Natural killer cell (primary cell): Measurements from ENCODE around the gene PDZD8. TPM values are rescaled to one million over a fixed set of nuclear protein-coding genes. Genes with fewer than 3 reads are reported as not detected.

ENCODE experiments used
- ATAC-seq, 3 donors: fragments of 150-1000 bp in 2 of 3; fragments of 200-7000 bp in 1 of 3; cut with Tn5 transposase; 1 replicate in 1 of 3; 2 replicates in 2 of 3; pipeline ENCODE4 v1.10.0; 2021; ENCODE audit warnings: mild to moderate bottlenecking in 2 of 3, moderate library complexity in 2 of 3
- DNase-seq, 2 donors: peaks; one replicate each; pipeline versions ENCODE4 v3.0.0 to v3.0.0-alpha.2; 2013 to 2021; ENCODE audit warnings: mixed read lengths in 1 of 2
- H3K27ac ChIP-seq: one replicate; pipeline ENCODE4 v1.5.1; 2013; ENCODE audit warnings: mild to moderate bottlenecking, low read length
- H3K27me3 ChIP-seq: one replicate; pipeline ENCODE4 v1.6.1; 2013; ENCODE audit warnings: low read length; ENCODE audit not compliant: control insufficient read depth, insufficient read depth
- H3K36me3 ChIP-seq: one replicate; pipeline ENCODE4 v1.6.1; 2013; ENCODE audit warnings: low read length; ENCODE audit not compliant: control insufficient read depth, insufficient read depth
- H3K4me1 ChIP-seq: one replicate; pipeline ENCODE4 v1.6.1; 2013; ENCODE audit warnings: low read length; ENCODE audit not compliant: control insufficient read depth, insufficient read depth
- H3K4me3 ChIP-seq: one replicate; pipeline ENCODE4 v1.5.1; 2013; ENCODE audit warnings: low read length
- H3K9me3 ChIP-seq: one replicate; pipeline ENCODE4 v1.6.1; 2013; ENCODE audit warnings: low read length; ENCODE audit not compliant: control insufficient read depth, insufficient read depth
- H3K27ac Mint-ChIP-seq, 2 donors: one replicate each; pipeline ENCODE4 v1.8.0; 2022; ENCODE audit warnings: mild to moderate bottlenecking in 2 of 2, mixed read lengths in 2 of 2, moderate library complexity in 1 of 2
- H3K27me3 Mint-ChIP-seq, 2 donors: one replicate each; pipeline ENCODE4 v1.8.0; 2022; ENCODE audit warnings: low read depth in 2 of 2, mixed read lengths in 2 of 2
- H3K36me3 Mint-ChIP-seq: one replicate; pipeline ENCODE4 v1.8.0; 2022; ENCODE audit warnings: mixed read lengths
- H3K4me1 Mint-ChIP-seq, 2 donors: one replicate each; pipeline ENCODE4 v1.8.0; 2022; ENCODE audit warnings: mixed read lengths in 2 of 2
- H3K4me3 Mint-ChIP-seq: one replicate; pipeline ENCODE4 v1.8.0; 2022; ENCODE audit warnings: mild to moderate bottlenecking, moderate library complexity, mixed read lengths
- H3K9me3 Mint-ChIP-seq, 2 donors: one replicate each; pipeline ENCODE4 v1.8.0; 2022; ENCODE audit warnings: mixed read lengths in 2 of 2
- CTCF ChIP-seq: fragments of 200-600 bp; IDR thresholded peaks from one replicate; pipeline ENCODE4 v1.8.0; 2022; ENCODE audit warnings: antibody characterized with exemption
- WGBS: methylation state at CpG from one replicate; pipeline ENCODE4 v1.1.7; 2013; ENCODE audit warnings: missing lambda C conversion rate; ENCODE audit not compliant: insufficient coverage; 5-methylcytosine and 5-hydroxymethylcytosine counted together
- intact Hi-C: fragments of 100-400 bp; cut with micrococcal nuclease; formaldehyde crosslinking; loops from one replicate; pipeline ENCODE4 v1.14.2; 2022
- total RNA-seq, 4 donors: library from RNA; stranded (reverse); fragments of 120-200 nt in 1 of 4; gene quantifications; one replicate each; pipeline versions ENCODE4 v1.2.3 to v1.2.4, GENCODE V29; 2013 to 2022

PDZD8 gene
- total RNA-seq, 3 donors from 2014 or later (not counting 1 experiment from before 2014, with no cell fraction given): 44.5 to 64.3 (median 51.8) TPM

DNA sequence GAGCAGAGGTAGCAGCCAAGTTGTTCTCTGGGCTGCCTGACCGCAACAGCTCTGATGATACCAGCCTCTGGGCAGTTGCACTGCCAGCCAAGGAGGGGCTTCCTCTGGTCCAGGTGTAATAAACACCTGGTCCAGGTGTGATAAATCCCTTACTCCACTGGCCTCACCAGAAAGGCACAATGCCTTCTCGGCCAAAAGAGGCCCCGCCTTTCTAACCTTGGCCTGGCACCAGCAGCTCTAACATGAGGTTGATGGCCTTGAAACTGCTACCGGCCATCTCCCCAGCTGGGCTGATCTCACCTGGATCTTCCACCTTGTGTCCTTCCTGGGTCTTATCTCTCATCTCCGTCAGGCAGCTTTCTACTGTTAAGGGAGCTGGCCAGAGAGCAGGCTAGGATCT lies 45.5 kb upstream of the PDZD8 start:
- Histone ChIP-seq H3K4me1 (no peaks in the 10 kb centered on the region), H3K9me3 (no peaks in the 10 kb centered on the region), H3K27me3 (no peaks in the 10 kb centered on the region), H3K36me3 (no peaks in the 10 kb centered on the region), H3K27ac (no peak overlapping the region), H3K4me3 (no peak overlapping the region)
- ATAC-seq (no peak), DNase-seq (no peak)
- no peak overlapping the region for H3K27ac Mint-ChIP-seq
- H3K4me3 Mint-ChIP-seq: no peak overlapping the region
- intact Hi-C loops: no loop called here
- no peaks in the 10 kb centered on the region for H3K36me3 Mint-ChIP-seq
- WGBS: 89% methylated on average over 5 of the region's 5 CpGs
- no peaks in the 10 kb centered on the region for H3K9me3 Mint-ChIP-seq
- no peaks in the 10 kb centered on the region for H3K4me1 Mint-ChIP-seq
- TF ChIP-seq CTCF: no peak
- H3K27me3 Mint-ChIP-seq: peaks cover 0 to 10% of the 10 kb centered on the region in 2 donors

GRCh38 chr10:117419921-117420320 lies 44.7 kb upstream of the PDZD8 start:
- H3K27me3 ChIP-seq: no peaks in the 10 kb centered on the region
- no peaks in the 10 kb centered on the region for H3K4me1 ChIP-seq
- Mint-ChIP-seq H3K27me3 (peaks cover 0 to 10% of the 10 kb centered on the region in 2 donors), H3K27ac (no peak overlapping the region), H3K9me3 (no peaks in the 10 kb centered on the region), H3K4me1 (no peaks in the 10 kb centered on the region), H3K36me3 (no peaks in the 10 kb centered on the region), H3K4me3 (no peak overlapping the region)
- no peak overlapping the region for H3K27ac ChIP-seq
- no peak for DNase-seq
- intact Hi-C loops: no loop called here
- 85% methylated on average over 5 of the region's 5 CpGs for WGBS
- ATAC-seq: no peak
- no peaks in the 10 kb centered on the region for H3K36me3 ChIP-seq
- H3K9me3 ChIP-seq: no peaks in the 10 kb centered on the region
- no peak overlapping the region for H3K4me3 ChIP-seq
- no peak for TF ChIP-seq CTCF

GRCh38 chr10:117419159-117419558 lies 43.9 kb upstream of the PDZD8 start:
- WGBS: 91% methylated on average over 1 of the region's 2 CpGs
- H3K27me3 Mint-ChIP-seq: peaks cover 0 to 10% of the 10 kb centered on the region in 2 donors
- H3K9me3 ChIP-seq: no peaks in the 10 kb centered on the region
- no peaks in the 10 kb centered on the region for H3K4me1 Mint-ChIP-seq
- ATAC-seq: no peak
- H3K27ac Mint-ChIP-seq: no peak overlapping the region
- H3K27ac ChIP-seq: no peak overlapping the region
- intact Hi-C loops: no loop called here
- H3K36me3 ChIP-seq: no peaks in the 10 kb centered on the region
- H3K9me3 Mint-ChIP-seq: no peaks in the 10 kb centered on the region
- no peak overlapping the region for H3K4me3 Mint-ChIP-seq
- no peak for DNase-seq
- no peaks in the 10 kb centered on the region for H3K27me3 ChIP-seq
- H3K4me3 ChIP-seq: no peak overlapping the region
- TF ChIP-seq CTCF: no peak
- no peaks in the 10 kb centered on the region for H3K36me3 Mint-ChIP-seq
- no peaks in the 10 kb centered on the region for H3K4me1 ChIP-seq

- intact Hi-C loops: no loop called here
- H3K4me3 ChIP-seq: no peak overlapping the region
- no peaks in the 10 kb centered on the region for H3K36me3 ChIP-seq
- H3K27me3 Mint-ChIP-seq: peaks cover 4 to 10% of the 10 kb centered on the region in 2 donors
- TF ChIP-seq CTCF: no peak
- no peaks in the 10 kb centered on the region for H3K9me3 Mint-ChIP-seq
- H3K27me3 ChIP-seq: no peaks in the 10 kb centered on the region
- ATAC-seq (no peak), DNase-seq (no peak)
- no peaks in the 10 kb centered on the region for H3K36me3 Mint-ChIP-seq
- H3K9me3 ChIP-seq: no peaks in the 10 kb centered on the region
- 21% methylated on average over 2 of the region's 4 CpGs for WGBS
- H3K4me3 Mint-ChIP-seq: no peak overlapping the region
- no peak overlapping the region for H3K27ac Mint-ChIP-seq
- no peaks in the 10 kb centered on the region for H3K4me1 ChIP-seq
- H3K4me1 Mint-ChIP-seq: no peaks in the 10 kb centered on the region
- no peak overlapping the region for H3K27ac ChIP-seq
These were observed 42.9 kb upstream of the PDZD8 start for GRCh38 chr10:117418121-117418520.
